RWPE2 (cell line): Measurements from ENCODE around the gene ZNF429.
"Not testable (repeated sequence)": the region's sequence is repeated elsewhere in the genome, so short reads cannot be mapped to it uniquely, and the experiment has no call there.

Source experiments
- ATAC-seq: fragments of 200-7000 bp; cut with Tn5 transposase; 3 replicates; pipeline ENCODE4 v1.9.1; 2021; ENCODE audit warnings: low read depth
- DNase-seq: peaks from one replicate; pipeline ENCODE4 v3.0.0-alpha.2; 2020; ENCODE audit warnings: low spot score
- H3K27ac ChIP-seq: fragments of 450-650 bp; 2 replicates; pipeline ENCODE4 v1.5.1; 2017; ENCODE audit warnings: mild to moderate bottlenecking; ENCODE audit not compliant: poor library complexity, severe bottlenecking
- H3K27me3 ChIP-seq: fragments of 250-450 bp; sonication (Bioruptor Pico); 2 replicates; pipeline ENCODE4 v1.5.1; 2021; ENCODE audit warnings: mild to moderate bottlenecking, moderate library complexity; ENCODE audit not compliant: insufficient read depth, poor library complexity, severe bottlenecking
- H3K36me3 ChIP-seq: fragments of 250-450 bp; sonication (Bioruptor Pico); 2 replicates; pipeline ENCODE4 v1.5.1; 2020; ENCODE audit warnings: low read depth, mild to moderate bottlenecking, moderate library complexity
- H3K4me1 ChIP-seq: fragments of 250-450 bp; sonication (Bioruptor Pico); 2 replicates; pipeline ENCODE4 v1.5.1; 2021; ENCODE audit warnings: mild to moderate bottlenecking, moderate library complexity; ENCODE audit not compliant: insufficient read depth, poor library complexity, severe bottlenecking
- H3K4me3 ChIP-seq: fragments of 250-450 bp; sonication (Bioruptor Pico); 2 replicates; pipeline ENCODE4 v1.5.1; 2021; ENCODE audit warnings: mild to moderate bottlenecking, moderate library complexity; ENCODE audit not compliant: severe bottlenecking
- H3K9me3 ChIP-seq: fragments of 250-450 bp; sonication (Bioruptor Pico); 2 replicates; pipeline ENCODE4 v1.5.1; 2021; ENCODE audit warnings: mild to moderate bottlenecking, moderate library complexity; ENCODE audit not compliant: severe bottlenecking
- TF ChIP-seq, protein P1 (sequence below): fragments of 450-650 bp; IDR thresholded peaks from one replicate; pipeline ENCODE4 v1.5.1; 2017; ENCODE audit warnings: mild to moderate bottlenecking, moderate library complexity; ENCODE audit not compliant: poor library complexity, severe bottlenecking

The ZNF429 gene

DNA sequence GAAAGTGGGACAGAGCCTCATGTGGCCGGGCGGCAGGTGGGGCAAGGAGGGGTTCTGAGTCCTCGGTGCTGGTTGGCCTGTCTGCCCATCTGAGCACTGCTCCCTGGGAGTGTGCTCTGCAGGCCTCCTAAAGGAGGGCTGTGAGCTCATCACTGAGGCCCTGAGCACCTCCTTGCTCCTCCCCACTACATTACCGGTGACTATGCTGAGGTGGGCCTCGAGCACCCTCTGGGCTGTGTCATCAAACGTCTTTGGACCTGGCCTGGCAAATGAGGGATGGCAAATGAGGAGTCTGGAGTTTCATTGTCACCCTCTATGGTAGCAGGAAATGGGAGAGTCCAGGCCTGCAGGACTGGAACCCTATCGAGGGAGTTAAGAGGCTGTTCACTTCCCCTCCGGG, 38.8 kb upstream of the ZNF429 start:
- Histone ChIP-seq H3K27me3 (no peaks in the 10 kb centered on the region), H3K27ac (no peak overlapping the region), H3K36me3 (no peaks in the 10 kb centered on the region), H3K4me3 (no peak overlapping the region), H3K4me1 (no peaks in the 10 kb centered on the region), H3K9me3 (peaks cover 2% of the 10 kb centered on the region)
- DNase-seq: no peak
- TF ChIP-seq, protein P1, sequence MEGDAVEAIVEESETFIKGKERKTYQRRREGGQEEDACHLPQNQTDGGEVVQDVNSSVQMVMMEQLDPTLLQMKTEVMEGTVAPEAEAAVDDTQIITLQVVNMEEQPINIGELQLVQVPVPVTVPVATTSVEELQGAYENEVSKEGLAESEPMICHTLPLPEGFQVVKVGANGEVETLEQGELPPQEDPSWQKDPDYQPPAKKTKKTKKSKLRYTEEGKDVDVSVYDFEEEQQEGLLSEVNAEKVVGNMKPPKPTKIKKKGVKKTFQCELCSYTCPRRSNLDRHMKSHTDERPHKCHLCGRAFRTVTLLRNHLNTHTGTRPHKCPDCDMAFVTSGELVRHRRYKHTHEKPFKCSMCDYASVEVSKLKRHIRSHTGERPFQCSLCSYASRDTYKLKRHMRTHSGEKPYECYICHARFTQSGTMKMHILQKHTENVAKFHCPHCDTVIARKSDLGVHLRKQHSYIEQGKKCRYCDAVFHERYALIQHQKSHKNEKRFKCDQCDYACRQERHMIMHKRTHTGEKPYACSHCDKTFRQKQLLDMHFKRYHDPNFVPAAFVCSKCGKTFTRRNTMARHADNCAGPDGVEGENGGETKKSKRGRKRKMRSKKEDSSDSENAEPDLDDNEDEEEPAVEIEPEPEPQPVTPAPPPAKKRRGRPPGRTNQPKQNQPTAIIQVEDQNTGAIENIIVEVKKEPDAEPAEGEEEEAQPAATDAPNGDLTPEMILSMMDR: no peak
- no peak; the same call in 2 of the 3 replicates for ATAC-seq

- Histone ChIP-seq H3K27me3 (no peaks in the 10 kb centered on the region), H3K4me3 (no peak overlapping the region), H3K36me3 (no peaks in the 10 kb centered on the region), H3K9me3 (peaks cover 6% of the 10 kb centered on the region), H3K27ac (no peak overlapping the region), H3K4me1 (no peaks in the 10 kb centered on the region)
- DNase-seq: no peak
- TF ChIP-seq, protein P1: no peak
- ATAC-seq: no peak
Observed at GRCh38 chr19:21468791-21469190, 36.6 kb upstream of the ZNF429 start.

DNA sequence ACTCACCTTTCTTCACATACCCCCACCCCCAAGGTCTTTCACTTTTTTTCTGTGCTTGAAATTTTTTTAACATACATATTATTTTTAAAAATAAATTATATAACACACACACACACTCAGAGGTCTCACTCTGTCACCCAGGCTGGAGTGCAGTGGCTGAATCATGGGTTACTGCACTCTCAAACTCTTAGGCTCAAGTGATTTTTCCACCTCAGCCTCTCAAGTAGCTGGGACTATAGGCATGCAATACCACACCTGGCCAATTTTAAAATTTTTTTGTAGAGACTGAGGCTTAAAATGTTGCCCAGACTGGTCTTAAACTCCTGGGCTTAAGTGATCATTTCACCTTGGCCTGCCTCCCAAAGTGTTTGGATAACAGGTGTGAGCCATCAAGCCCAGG, 32.9 kb upstream of the ZNF429 start:
- Histone ChIP-seq H3K36me3 (no peaks in the 10 kb centered on the region), H3K4me1 (no peaks in the 10 kb centered on the region), H3K27ac (no peak overlapping the region), H3K27me3 (no peaks in the 10 kb centered on the region), H3K4me3 (no peak overlapping the region), H3K9me3 (peaks cover 8% of the 10 kb centered on the region)
- no peak for DNase-seq
- TF ChIP-seq, protein P1: no peak
- no peak for ATAC-seq

- ATAC-seq (peak; percentile 88), DNase-seq (no peak)
- no peaks in the 10 kb centered on the region for H3K4me1 ChIP-seq
- H3K36me3 ChIP-seq: no peaks in the 10 kb centered on the region
- H3K27ac ChIP-seq: no peak overlapping the region
- peaks cover 8% of the 10 kb centered on the region for H3K9me3 ChIP-seq
- H3K4me3 ChIP-seq: peak overlapping the region; percentile 34
- no peaks in the 10 kb centered on the region for H3K27me3 ChIP-seq
- TF ChIP-seq, protein P1: no peak
Observed at GRCh38 chr19:21474671-21475181, 30.7 kb upstream of the ZNF429 start.

GRCh38 chr19:21482361-21482760, 23.0 kb upstream of the ZNF429 start:
- not testable (repeated sequence) for H3K4me1 ChIP-seq, H3K27ac ChIP-seq, ATAC-seq, H3K4me3 ChIP-seq, H3K27me3 ChIP-seq, H3K36me3 ChIP-seq, DNase-seq
- peaks cover 11% of the 10 kb centered on the region for H3K9me3 ChIP-seq
